IPS-11a (cell line): ENCODE measurements around the gene KLK15.

Experiments
- H3K4me3 ChIP-seq: one replicate; pipeline ENCODE4 v1.5.1; 2013; ENCODE audit warnings: low read depth, low read length, control low read depth

Gene KLK15, protein sequence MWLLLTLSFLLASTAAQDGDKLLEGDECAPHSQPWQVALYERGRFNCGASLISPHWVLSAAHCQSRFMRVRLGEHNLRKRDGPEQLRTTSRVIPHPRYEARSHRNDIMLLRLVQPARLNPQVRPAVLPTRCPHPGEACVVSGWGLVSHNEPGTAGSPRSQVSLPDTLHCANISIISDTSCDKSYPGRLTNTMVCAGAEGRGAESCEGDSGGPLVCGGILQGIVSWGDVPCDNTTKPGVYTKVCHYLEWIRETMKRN

DNA sequence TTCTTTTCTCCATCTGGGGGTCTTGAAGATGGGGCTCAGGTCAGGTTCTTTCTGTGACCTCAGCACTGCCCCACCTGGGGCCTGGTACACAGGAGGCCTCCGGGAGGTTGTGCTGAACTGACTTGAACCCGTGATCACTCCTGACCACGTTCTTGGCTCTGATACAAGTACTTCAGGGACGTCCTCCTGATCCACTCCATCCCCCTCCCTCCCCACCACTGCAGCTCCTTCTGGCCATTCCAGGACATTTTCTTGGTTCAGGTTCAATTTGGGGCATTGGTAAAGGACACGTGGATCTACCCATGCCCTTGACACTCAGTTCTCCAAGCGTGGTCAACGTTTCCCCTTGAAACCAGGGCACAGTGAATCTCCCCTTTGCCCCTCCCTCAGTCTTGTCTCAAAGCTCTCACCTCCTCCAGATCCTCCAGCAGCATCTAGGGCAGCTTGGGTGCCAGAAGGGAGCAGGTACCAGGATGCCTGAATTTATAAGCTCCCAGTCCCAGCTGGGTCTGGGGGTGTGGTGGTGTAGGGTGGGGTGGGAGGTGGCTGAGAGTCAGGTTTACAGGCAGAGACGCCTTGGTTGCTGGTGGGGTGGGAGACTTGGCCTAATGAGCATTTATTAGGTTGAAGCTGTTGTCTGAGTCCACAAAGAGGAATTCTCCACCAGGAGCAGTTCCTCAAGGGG lies at the start of gene KLK15:
Gene KLK15 (minus strand): TSS at position 458 of the 685 bp plus-strand sequence. CDS start 2,082 bp downstream, outside the sequence.
- H3K4me3 ChIP-seq: no peak within 1 kb of the TSS

DNA sequence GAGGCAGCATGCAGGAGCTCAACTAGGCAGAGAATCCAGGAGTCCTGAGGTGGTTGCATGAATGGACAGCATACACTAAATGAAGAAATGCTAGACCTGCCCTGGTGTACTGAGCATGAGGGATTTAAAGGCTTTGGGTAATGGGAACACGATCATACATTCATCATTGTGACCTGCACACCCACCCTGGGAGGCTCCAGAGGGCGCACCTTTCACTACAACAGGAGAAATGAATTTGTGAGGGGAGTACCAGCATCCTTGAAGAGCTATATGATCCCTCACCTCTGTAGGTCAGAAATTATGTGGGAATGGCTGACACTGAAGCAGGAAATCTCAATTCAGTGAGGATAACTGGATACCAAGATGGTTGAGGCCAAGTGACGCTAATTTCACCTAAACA lies 48.8 kb upstream of the KLK15 start:
- H3K4me3 ChIP-seq: no peak overlapping the region

- H3K4me3 ChIP-seq: no peak overlapping the region
These were observed 46.9 kb upstream of the KLK15 start for GRCh38 chr19:50880241-50880640.

- H3K4me3 ChIP-seq: no peak overlapping the region
These were observed 45.5 kb upstream of the KLK15 start for GRCh38 chr19:50878851-50879250.

DNA sequence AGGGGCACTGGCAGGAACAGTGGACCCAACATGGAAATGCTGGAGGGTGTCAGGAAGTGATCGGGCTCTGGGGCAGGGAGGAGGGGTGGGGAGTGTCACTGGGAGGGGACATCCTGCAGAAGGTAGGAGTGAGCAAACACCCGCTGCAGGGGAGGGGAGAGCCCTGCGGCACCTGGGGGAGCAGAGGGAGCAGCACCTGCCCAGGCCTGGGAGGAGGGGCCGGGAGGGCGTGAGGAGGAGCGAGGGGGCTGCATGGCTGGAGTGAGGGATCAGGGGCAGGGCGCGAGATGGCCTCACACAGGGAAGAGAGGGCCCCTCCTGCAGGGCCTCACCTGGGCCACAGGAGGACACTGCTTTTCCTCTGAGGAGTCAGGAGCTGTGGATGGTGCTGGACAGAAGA lies 44.0 kb upstream of the KLK15 start:
- no peak overlapping the region for H3K4me3 ChIP-seq

DNA sequence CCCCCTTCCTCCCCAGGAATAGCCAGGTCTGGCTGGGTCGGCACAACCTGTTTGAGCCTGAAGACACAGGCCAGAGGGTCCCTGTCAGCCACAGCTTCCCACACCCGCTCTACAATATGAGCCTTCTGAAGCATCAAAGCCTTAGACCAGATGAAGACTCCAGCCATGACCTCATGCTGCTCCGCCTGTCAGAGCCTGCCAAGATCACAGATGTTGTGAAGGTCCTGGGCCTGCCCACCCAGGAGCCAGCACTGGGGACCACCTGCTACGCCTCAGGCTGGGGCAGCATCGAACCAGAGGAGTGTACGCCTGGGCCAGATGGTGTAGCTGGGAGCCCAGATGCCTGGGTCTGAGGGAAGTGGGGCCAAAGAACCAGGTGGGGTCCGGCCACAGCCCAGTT lies 43.1 kb upstream of the KLK15 start:
- no peak overlapping the region for H3K4me3 ChIP-seq

GRCh38 chr19:50875795-50876422 lies 42.5 kb upstream of the KLK15 start:
- H3K4me3 ChIP-seq: no peak overlapping the region

DNA sequence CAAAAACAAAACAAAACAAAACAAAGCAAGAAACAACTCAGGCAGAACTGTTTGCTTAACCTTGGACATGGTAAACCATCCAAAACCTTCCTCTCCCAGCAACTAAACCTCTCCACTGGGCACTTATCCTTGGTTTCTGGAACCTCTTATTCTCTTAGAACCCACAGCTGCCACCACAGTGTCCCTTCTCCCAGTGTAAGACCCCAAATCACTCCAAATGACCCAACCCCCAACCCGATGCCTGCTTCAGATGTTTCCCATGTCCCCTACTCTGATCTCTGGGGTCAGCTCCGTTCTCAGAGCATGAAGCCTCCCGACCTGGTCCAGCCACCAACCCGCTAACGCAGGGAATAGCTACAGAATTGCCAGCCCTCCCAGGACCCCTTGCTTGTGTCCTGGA lies 40.8 kb upstream of the KLK15 start:
- no peak overlapping the region for H3K4me3 ChIP-seq

- H3K4me3 ChIP-seq: no peak within 1 kb of the TSS
These were observed 39.7 kb upstream of the KLK15 start, which contains the start of gene KLK2 for GRCh38 chr19:50873056-50873455. Gene KLK2, plus strand, starts transcription at chr19:50873439. Its CDS starts 35 bp downstream, at chr19:50873474.

GRCh38 chr19:50870417-50871089 lies 37.2 kb upstream of the KLK15 start:
- no peak overlapping the region for H3K4me3 ChIP-seq

DNA sequence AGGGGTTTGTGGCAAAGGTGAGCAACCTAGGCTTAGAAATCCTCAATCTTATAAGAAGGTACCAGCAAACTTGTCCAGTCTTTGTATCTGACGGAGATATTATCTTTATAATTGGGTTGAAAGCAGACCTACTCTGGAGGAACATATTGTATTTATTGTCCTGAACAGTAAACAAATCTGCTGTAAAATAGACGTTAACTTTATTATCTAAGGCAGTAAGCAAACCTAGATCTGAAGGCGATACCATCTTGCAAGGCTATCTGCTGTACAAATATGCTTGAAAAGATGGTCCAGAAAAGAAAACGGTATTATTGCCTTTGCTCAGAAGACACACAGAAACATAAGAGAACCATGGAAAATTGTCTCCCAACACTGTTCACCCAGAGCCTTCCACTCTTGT lies 36.1 kb upstream of the KLK15 start:
- H3K4me3 ChIP-seq: no peak overlapping the region

DNA sequence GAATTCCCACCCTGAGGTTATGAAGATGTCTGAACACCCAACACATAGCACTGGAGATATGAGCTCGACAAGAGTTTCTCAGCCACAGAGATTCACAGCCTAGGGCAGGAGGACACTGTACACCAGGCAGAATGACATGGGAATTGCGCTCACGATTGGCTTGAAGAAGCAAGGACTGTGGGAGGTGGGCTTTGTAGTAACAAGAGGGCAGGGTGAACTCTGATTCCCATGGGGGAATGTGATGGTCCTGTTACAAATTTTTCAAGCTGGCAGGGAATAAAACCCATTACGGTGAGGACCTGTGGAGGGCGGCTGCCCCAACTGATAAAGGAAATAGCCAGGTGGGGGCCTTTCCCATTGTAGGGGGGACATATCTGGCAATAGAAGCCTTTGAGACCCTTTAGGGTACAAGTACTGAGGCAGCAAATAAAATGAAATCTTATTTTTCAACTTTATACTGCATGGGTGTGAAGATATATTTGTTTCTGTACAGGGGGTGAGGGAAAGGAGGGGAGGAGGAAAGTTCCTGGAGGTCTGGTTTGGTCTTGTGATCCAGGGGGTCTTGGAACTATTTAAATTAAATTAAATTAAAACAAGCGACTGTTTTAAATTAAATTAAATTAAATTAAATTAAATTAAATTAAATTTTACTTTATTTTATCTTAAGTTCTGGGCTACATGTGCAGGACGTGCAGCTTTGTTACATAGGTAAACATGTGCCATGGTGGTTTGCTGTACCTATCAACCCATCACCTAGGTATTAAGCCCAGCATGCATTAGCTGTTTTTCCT lies 28.3 kb upstream of the KLK15 start:
- H3K4me3 ChIP-seq: no peak overlapping the region

DNA sequence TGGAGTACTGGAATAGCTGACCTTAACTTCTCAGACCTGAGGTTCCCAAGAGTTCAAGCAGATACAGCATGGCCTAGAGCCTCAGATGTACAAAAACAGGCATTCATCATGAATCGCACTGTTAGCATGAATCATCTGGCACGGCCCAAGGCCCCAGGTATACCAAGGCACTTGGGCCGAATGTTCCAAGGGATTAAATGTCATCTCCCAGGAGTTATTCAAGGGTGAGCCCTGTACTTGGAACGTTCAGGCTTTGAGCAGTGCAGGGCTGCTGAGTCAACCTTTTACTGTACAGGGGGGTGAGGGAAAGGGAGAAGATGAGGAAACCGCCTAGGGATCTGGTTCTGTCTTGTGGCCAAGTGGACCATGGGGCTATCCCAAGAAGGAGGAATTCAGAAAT lies 27.6 kb upstream of the KLK15 start:
- no peak overlapping the region for H3K4me3 ChIP-seq

DNA sequence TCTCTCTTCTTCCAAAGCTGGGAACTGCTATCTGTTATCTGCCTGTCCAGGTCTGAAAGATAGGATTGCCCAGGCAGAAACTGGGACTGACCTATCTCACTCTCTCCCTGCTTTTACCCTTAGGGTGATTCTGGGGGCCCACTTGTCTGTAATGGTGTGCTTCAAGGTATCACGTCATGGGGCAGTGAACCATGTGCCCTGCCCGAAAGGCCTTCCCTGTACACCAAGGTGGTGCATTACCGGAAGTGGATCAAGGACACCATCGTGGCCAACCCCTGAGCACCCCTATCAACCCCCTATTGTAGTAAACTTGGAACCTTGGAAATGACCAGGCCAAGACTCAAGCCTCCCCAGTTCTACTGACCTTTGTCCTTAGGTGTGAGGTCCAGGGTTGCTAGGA lies 26.5 kb upstream of the KLK15 start:
- H3K4me3 ChIP-seq: no peak overlapping the region

- H3K4me3 ChIP-seq: no peak overlapping the region
These were observed 25.5 kb upstream of the KLK15 start for GRCh38 chr19:50858886-50859285.

DNA sequence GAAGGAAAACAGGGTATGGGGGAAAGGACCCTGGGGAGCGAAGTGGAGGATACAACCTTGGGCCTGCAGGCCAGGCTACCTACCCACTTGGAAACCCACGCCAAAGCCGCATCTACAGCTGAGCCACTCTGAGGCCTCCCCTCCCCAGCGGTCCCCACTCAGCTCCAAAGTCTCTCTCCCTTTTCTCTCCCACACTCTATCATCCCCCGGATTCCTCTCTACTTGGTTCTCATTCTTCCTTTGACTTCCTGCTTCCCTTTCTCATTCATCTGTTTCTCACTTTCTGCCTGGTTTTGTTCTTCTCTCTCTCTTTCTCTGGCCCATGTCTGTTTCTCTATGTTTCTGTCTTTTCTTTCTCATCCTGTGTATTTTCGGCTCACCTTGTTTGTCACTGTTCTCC lies 24.0 kb upstream of the KLK15 start:
- H3K4me3 ChIP-seq: no peak overlapping the region

GRCh38 chr19:50854636-50855410 lies 21.4 kb upstream of the KLK15 start, which contains the start of gene KLK3:
Gene KLK3, plus strand, starts transcription at chr19:50854915. Its CDS starts 41 bp downstream, at chr19:50854956.
- no peak within 1 kb of the TSS for H3K4me3 ChIP-seq

GRCh38 chr19:50851620-50852019 lies 18.2 kb upstream of the KLK15 start:
- no peak overlapping the region for H3K4me3 ChIP-seq

GRCh38 chr19:50850738-50851137 lies 17.4 kb upstream of the KLK15 start:
- no peak overlapping the region for H3K4me3 ChIP-seq
